ENCODE measurements around the gene EXT2.

- no peak for TF ChIP-seq CTCF (IDR thresholded peaks at IDR 0.05; ENCODE audit: low read length)
- no peak for TF ChIP-seq EZH2phosphoT487 (IDR thresholded peaks at IDR 0.05; ENCODE audit: low read length)
Measured at GRCh38 chr11:44177905-44178304, 82.4 kb downstream of the EXT2 start.

Data from MM.1S (cell line).